Neural cell (in vitro differentiated cells): Measurements from ENCODE around the gene FKBP4. TPM values are rescaled to one million over a fixed set of nuclear protein-coding genes. Genes with fewer than 3 reads are reported as not detected.
A peak's percentile ranks its signal among the peaks of the same experiment; 100 is the strongest.

Experiments
- H2AFZ ChIP-seq: fragments of 200-600, 300-800 bp; sonication (generic), shearing (Covaris generic); 2 replicates; pipeline ENCODE4 v1.6.0; 2014; ENCODE audit warnings: low read depth, mild to moderate bottlenecking, antibody characterized with exemption, low read length, moderate library complexity
- H3F3A ChIP-seq: fragments of 200-600 bp; shearing (Covaris generic); 2 replicates; pipeline ENCODE4 v1.6.1; 2016; ENCODE audit warnings: mild to moderate bottlenecking, moderate library complexity, mixed read lengths, antibody characterized with exemption, low read length; ENCODE audit not compliant: insufficient read depth, poor library complexity, severe bottlenecking
- H3K27ac ChIP-seq: fragments of 200-600, 300-800 bp; sonication (generic), shearing (Covaris generic); 2 replicates; pipeline ENCODE4 v1.5.1; 2014; ENCODE audit warnings: mild to moderate bottlenecking, low read length, moderate library complexity
- H3K27me3 ChIP-seq: fragments of 300-800, 200-600 bp; sonication (generic), shearing (Covaris generic); 2 replicates; pipeline ENCODE4 v1.6.0; 2014; ENCODE audit warnings: mild to moderate bottlenecking, low read depth, low read length, moderate library complexity; ENCODE audit not compliant: insufficient read depth
- H3K36me3 ChIP-seq: fragments of 300-800, 200-600 bp; sonication (generic), shearing (Covaris generic); 2 replicates; pipeline ENCODE4 v1.5.1; 2014; ENCODE audit warnings: mild to moderate bottlenecking, antibody characterized with exemption, low read length, moderate library complexity; ENCODE audit not compliant: insufficient read depth
- H3K4me2 ChIP-seq: fragments of 300-800, 200-600 bp; sonication (generic), shearing (Covaris generic); 2 replicates; pipeline ENCODE4 v1.6.0; 2014; ENCODE audit warnings: mild to moderate bottlenecking, low read length
- H3K4me3 ChIP-seq: fragments of 300-800, 200-600 bp; sonication (generic), shearing (Covaris generic); 2 replicates; pipeline ENCODE4 v1.5.1; 2014; ENCODE audit warnings: mild to moderate bottlenecking, low read length, moderate library complexity
- H3K79me2 ChIP-seq: fragments of 200-600 bp; shearing (Covaris generic); replicated peaks from 2 replicates; pipeline ENCODE4 v1.6.0; 2014; ENCODE audit warnings: mild to moderate bottlenecking, low read length, moderate library complexity; ENCODE audit not compliant: insufficient read depth
- H3K9ac ChIP-seq: fragments of 300-800, 200-600 bp; sonication (generic), shearing (Covaris generic); 2 replicates; pipeline ENCODE4 v1.6.1; 2016; ENCODE audit warnings: mild to moderate bottlenecking, low read length, mixed read lengths
- H3K9me2 ChIP-seq: fragments of 200-600 bp; shearing (Covaris generic); 2 replicates; pipeline ENCODE4 v1.6.1; 2016; ENCODE audit warnings: mild to moderate bottlenecking, low read length, mixed read lengths; ENCODE audit not compliant: insufficient read depth
- H3K9me3 ChIP-seq: fragments of 200-600, 300-800 bp; sonication (generic), shearing (Covaris generic); 2 replicates; pipeline ENCODE4 v1.6.1; 2016; ENCODE audit warnings: mild to moderate bottlenecking, mixed run types, low read length, moderate library complexity, mixed read lengths
- H4K20me1 ChIP-seq: fragments of 200-600 bp; shearing (Covaris generic); 2 replicates; pipeline ENCODE4 v1.6.1; 2016; ENCODE audit warnings: mild to moderate bottlenecking, mixed run types; ENCODE audit not compliant: insufficient read depth
- EP300 ChIP-seq: fragments of 450-650 bp; conservative IDR thresholded peaks from 2 replicates; pipeline ENCODE4 v1.6.1; 2014; ENCODE audit warnings: antibody characterized with exemption, mild to moderate bottlenecking, moderate library complexity; ENCODE audit not compliant: poor library complexity, severe bottlenecking
- EZH2 ChIP-seq: fragments of 200-600, 300-800 bp; shearing (Covaris generic), sonication (generic); IDR thresholded peaks from 2 replicates; pipeline ENCODE4 v1.6.1; 2014; ENCODE audit warnings: antibody characterized with exemption, low read length, borderline replicate concordance, mild to moderate bottlenecking; ENCODE audit not compliant: insufficient read depth, poor library complexity, severe bottlenecking
- MXI1 ChIP-seq: fragments of 450-650 bp; conservative IDR thresholded peaks from 2 replicates; pipeline ENCODE4 v1.6.1; 2014; ENCODE audit warnings: antibody characterized with exemption, mild to moderate bottlenecking; ENCODE audit not compliant: poor library complexity, severe bottlenecking
- POLR2AphosphoS5 ChIP-seq: IDR thresholded peaks from 2 replicates; pipeline ENCODE4 v1.6.1; 2012
- RAD21 ChIP-seq: fragments of 450-650 bp; conservative IDR thresholded peaks from 2 replicates; pipeline ENCODE4 v1.6.1; 2014; ENCODE audit warnings: antibody characterized with exemption, mild to moderate bottlenecking, moderate library complexity
- SMC3 ChIP-seq: fragments of 450-650 bp; conservative IDR thresholded peaks from 2 replicates; pipeline ENCODE4 v1.6.1; 2014; ENCODE audit warnings: antibody characterized with exemption, mild to moderate bottlenecking, moderate library complexity; ENCODE audit not compliant: poor library complexity
- TAF1 ChIP-seq: IDR thresholded peaks from 2 replicates; pipeline ENCODE4 v1.6.1; 2012; ENCODE audit warnings: low read depth
- polyA minus RNA-seq: library from RNA; depleted of rRNA, polyadenylated mRNA; stranded (reverse); fragments of >200 nt; gene quantifications from 2 replicates; pipeline ENCODE4 v1.2.3, GENCODE V29; 2014
- polyA plus RNA-seq: library from polyadenylated mRNA; depleted of rRNA; stranded (reverse); fragments of >200 nt; gene quantifications from 2 replicates; pipeline ENCODE4 v1.2.3, GENCODE V29; 2014
- TF ChIP-seq, protein P1 (sequence below): IDR thresholded peaks from 2 replicates; pipeline ENCODE4 v1.6.1; 2012; ENCODE audit warnings: borderline replicate concordance
- TF ChIP-seq, protein P2 (sequence below): fragments of 450-650 bp; IDR thresholded peaks from 2 replicates; pipeline ENCODE4 v1.5.1; 2014; ENCODE audit warnings: antibody characterized with exemption, mild to moderate bottlenecking, moderate library complexity; ENCODE audit not compliant: poor library complexity, severe bottlenecking

The FKBP4 gene, protein sequence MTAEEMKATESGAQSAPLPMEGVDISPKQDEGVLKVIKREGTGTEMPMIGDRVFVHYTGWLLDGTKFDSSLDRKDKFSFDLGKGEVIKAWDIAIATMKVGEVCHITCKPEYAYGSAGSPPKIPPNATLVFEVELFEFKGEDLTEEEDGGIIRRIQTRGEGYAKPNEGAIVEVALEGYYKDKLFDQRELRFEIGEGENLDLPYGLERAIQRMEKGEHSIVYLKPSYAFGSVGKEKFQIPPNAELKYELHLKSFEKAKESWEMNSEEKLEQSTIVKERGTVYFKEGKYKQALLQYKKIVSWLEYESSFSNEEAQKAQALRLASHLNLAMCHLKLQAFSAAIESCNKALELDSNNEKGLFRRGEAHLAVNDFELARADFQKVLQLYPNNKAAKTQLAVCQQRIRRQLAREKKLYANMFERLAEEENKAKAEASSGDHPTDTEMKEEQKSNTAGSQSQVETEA
- polyA plus RNA-seq = 102 and 112 TPM in 2 replicates
- 84.0 and 94.0 TPM in 2 replicates for polyA minus RNA-seq

GRCh38 chr12:2794736-2795289 is at the start of gene FKBP4:
Gene FKBP4, plus strand, starts transcription at chr12:2794970. Its CDS starts 170 bp downstream, at chr12:2795140.
- Histone ChIP-seq H3K9ac (peak within 1 kb of the TSS; percentile 82), H2AFZ (peak within 1 kb of the TSS; percentile 65), H3F3A (peaks cover 4% of the 10 kb centered on the region), H3K27me3 (no peaks in the 10 kb centered on the region), H4K20me1 (peaks cover 5% of the 10 kb centered on the region), H3K9me2 (no peaks in the 10 kb centered on the region), H3K36me3 (peaks cover 13% of the 10 kb centered on the region), H3K4me2 (peak within 1 kb of the TSS; percentile 97), H3K27ac (peak within 1 kb of the TSS; percentile 72), H3K9me3 (no peaks in the 10 kb centered on the region), H3K4me3 (peak within 1 kb of the TSS; percentile 91), H3K79me2 (peaks cover 22% of the 10 kb centered on the region)
- TF ChIP-seq POLR2AphosphoS5 (peak; percentile 80), RAD21 (peak; percentile 13), EZH2 (no peak), MXI1 (peak; percentile 71), TAF1 (no peak), EP300 (peak; percentile 34)

DNA sequence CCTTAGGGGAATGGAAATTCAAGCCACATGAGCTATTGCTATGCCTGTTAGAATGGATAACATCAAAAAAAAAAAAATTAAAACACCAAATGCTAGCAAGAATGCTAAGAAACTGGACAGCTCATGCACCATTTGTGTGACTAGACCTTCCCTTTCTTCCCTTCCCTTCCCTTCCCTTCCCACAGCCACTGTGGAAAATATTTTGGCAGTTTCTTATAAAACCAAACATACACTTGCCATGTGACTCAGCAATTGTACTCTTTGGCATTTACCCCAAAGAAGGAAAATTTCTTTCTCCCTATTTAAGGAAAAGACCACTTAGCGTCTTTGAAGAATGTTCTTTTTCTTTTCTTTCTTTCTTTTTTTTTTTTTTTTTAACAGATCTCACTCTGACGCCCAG is 49.1 kb upstream of the FKBP4 start:
- H3F3A ChIP-seq = no peaks in the 10 kb centered on the region
- H3K4me3 ChIP-seq = no peak overlapping the region
- H2AFZ ChIP-seq = no peak overlapping the region
- H3K9me2 ChIP-seq = no peaks in the 10 kb centered on the region
- H3K9me3 ChIP-seq = no peaks in the 10 kb centered on the region
- H4K20me1 ChIP-seq = no peaks in the 10 kb centered on the region
- no peak overlapping the region for H3K9ac ChIP-seq
- TF ChIP-seq MXI1 (no peak), RAD21 (no peak), SMC3 (no peak)
- TF ChIP-seq, protein P1, sequence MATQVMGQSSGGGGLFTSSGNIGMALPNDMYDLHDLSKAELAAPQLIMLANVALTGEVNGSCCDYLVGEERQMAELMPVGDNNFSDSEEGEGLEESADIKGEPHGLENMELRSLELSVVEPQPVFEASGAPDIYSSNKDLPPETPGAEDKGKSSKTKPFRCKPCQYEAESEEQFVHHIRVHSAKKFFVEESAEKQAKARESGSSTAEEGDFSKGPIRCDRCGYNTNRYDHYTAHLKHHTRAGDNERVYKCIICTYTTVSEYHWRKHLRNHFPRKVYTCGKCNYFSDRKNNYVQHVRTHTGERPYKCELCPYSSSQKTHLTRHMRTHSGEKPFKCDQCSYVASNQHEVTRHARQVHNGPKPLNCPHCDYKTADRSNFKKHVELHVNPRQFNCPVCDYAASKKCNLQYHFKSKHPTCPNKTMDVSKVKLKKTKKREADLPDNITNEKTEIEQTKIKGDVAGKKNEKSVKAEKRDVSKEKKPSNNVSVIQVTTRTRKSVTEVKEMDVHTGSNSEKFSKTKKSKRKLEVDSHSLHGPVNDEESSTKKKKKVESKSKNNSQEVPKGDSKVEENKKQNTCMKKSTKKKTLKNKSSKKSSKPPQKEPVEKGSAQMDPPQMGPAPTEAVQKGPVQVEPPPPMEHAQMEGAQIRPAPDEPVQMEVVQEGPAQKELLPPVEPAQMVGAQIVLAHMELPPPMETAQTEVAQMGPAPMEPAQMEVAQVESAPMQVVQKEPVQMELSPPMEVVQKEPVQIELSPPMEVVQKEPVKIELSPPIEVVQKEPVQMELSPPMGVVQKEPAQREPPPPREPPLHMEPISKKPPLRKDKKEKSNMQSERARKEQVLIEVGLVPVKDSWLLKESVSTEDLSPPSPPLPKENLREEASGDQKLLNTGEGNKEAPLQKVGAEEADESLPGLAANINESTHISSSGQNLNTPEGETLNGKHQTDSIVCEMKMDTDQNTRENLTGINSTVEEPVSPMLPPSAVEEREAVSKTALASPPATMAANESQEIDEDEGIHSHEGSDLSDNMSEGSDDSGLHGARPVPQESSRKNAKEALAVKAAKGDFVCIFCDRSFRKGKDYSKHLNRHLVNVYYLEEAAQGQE = no peak
- no peaks in the 10 kb centered on the region for H3K79me2 ChIP-seq
- H3K27ac ChIP-seq = no peak overlapping the region
- no peak overlapping the region for H3K4me2 ChIP-seq
- no peaks in the 10 kb centered on the region for H3K36me3 ChIP-seq
- no peaks in the 10 kb centered on the region for H3K27me3 ChIP-seq

DNA sequence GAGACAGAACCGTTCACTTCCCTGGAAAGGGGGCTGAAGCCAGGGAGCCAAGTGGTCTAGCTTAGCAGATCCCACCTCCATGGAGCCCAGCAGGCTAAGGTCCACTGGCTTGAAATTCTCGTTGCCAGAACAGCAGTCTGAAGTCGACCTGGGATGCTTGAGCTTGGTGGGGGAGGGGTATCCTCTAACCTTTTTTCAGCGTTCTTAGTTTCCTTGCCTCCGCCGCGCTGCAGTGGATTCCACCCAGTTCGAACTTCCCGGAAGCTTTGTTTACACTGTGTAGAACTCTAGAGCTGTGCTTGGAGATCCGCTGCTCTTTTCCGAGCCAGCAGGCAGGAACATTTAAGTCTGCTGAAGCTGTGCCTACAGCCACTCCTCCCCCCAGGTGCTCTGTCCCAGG is 45.2 kb upstream of the FKBP4 start:
- Histone ChIP-seq H2AFZ (no peak overlapping the region), H3K36me3 (no peaks in the 10 kb centered on the region), H3K9me3 (no peaks in the 10 kb centered on the region), H3K79me2 (no peaks in the 10 kb centered on the region), H3F3A (no peaks in the 10 kb centered on the region), H3K27me3 (peaks cover 39% of the 10 kb centered on the region), H3K4me3 (no peak overlapping the region), H3K9me2 (no peaks in the 10 kb centered on the region), H3K4me2 (no peak overlapping the region), H3K27ac (no peak overlapping the region), H3K9ac (no peak overlapping the region), H4K20me1 (no peaks in the 10 kb centered on the region)
- TF ChIP-seq, protein P1 = no peak
- TF ChIP-seq POLR2AphosphoS5 (no peak), RAD21 (no peak), EP300 (no peak), SMC3 (no peak), TAF1 (no peak), MXI1 (no peak), EZH2 (no peak)
- TF ChIP-seq, protein P2, sequence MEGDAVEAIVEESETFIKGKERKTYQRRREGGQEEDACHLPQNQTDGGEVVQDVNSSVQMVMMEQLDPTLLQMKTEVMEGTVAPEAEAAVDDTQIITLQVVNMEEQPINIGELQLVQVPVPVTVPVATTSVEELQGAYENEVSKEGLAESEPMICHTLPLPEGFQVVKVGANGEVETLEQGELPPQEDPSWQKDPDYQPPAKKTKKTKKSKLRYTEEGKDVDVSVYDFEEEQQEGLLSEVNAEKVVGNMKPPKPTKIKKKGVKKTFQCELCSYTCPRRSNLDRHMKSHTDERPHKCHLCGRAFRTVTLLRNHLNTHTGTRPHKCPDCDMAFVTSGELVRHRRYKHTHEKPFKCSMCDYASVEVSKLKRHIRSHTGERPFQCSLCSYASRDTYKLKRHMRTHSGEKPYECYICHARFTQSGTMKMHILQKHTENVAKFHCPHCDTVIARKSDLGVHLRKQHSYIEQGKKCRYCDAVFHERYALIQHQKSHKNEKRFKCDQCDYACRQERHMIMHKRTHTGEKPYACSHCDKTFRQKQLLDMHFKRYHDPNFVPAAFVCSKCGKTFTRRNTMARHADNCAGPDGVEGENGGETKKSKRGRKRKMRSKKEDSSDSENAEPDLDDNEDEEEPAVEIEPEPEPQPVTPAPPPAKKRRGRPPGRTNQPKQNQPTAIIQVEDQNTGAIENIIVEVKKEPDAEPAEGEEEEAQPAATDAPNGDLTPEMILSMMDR = no peak
